Stimulated activated CD4-positive, alpha-beta T cell treated with anti-CD3 and anti-CD28 coated beads, Interleukin-1b, Interleukin-23, amount 100 ng/mL, for 48 hours (primary cell): Measurements from ENCODE around the gene NHS.
A peak's percentile ranks its signal among the peaks of the same experiment; 100 is the strongest.

Experiments
- DNase-seq: peaks from one replicate; pipeline ENCODE4 v3.0.0-alpha.2; 2020

The NHS gene

DNA sequence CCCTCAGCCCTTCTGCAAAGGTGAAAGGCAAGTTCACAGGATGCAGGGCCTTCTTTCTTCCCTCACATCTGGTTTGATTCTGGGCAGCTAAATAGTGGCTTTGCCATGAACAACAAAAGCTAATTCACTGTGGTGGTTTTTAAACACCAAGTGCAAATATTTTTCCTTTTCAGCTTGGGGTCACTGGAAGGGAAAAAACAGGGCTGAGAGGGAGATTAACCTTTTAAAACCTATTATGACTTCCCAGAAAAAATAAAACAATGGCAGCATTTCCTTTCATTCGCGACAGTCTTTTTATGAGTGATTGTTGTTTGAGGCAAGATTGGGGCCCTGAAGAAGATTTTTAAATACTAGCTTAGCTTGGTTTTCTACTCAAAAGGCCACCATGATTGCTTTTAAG is 258.5 kb downstream of the NHS start:
- no peak for DNase-seq

DNA sequence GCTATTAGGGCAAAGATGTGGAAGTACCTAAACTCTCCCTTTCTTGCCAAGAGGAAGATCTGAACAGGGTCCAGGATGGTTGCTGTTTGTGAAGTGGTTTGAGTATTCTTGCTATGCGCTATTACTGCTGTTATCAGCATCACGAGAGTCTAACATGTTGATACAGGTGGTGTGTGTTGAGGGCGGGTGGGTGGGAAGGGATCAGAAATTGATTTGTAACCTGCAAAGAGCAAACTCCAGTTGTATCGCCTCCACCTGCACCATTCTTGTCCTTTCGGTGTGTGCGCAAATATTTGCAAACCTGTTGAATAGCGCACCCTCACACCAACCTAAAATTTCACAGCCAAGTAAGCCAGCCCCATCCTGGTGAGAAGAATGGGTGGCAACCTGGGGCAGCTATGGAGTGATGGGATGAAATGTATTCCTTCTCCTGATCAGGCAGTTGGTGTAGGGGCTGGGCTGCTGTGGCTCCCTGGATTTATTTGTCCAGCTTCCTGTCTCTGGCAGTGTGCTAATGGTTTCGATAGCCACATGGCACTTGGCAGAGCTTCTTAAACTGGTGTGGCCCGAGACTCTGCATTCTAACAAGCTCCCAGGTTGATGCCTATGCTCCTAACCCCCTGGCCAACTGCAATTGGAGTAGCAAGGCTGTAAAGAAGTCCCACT is 259.7 kb downstream of the NHS start:
- no peak for DNase-seq

DNA sequence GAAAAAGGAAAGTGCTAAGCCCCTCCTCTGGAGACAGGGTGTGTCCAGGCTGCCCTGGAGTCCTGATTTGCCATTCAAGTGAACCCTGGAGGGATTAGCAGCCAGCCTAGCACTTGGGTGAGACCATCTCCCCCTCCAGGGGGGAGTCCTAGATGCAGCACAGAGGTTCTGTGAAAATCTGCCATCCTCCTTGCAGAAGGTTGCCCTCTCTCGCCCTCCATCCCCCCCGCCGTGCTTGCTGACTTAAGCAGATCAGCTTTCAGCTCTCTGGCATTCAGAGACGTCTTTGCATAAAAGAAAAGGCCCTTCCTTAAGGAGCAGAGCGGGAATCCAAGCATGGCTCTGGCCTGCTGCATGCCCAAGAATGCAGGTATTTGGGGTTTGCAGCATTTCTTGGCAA is 260.2 kb downstream of the NHS start:
- no peak for DNase-seq

- DNase-seq = no peak
Measured at GRCh38 chrX:17637235-17637634, 262.2 kb downstream of the NHS start.

GRCh38 chrX:17638731-17639130 is 263.7 kb downstream of the NHS start:
- no peak for DNase-seq

DNA sequence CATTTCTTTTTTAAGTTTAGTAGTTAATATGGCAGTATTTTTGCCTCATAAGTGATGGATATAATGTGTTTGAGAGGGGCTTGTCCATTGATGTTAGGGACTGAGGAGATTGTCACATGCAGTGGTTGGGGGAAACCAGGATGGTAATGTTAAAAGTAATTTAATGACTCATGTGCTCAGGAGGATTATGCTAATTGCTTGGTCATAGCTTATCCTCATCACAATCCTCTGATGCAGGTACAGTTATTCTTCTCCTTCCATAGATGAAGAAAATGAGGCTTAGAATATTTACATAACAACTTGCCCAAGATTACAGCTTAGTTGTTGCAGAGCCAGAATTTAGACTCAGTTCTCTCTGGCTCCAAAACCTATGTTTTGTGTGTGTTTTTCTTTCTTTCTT is 267.9 kb downstream of the NHS start:
- no peak for DNase-seq

GRCh38 chrX:17643528-17643927 is 268.5 kb downstream of the NHS start:
- no peak for DNase-seq

- no peak for DNase-seq
Measured at GRCh38 chrX:17644001-17644400, 269.0 kb downstream of the NHS start.

- DNase-seq = peak; percentile 54
Measured at GRCh38 chrX:17654116-17654515, 279.1 kb downstream of the NHS start.

DNA sequence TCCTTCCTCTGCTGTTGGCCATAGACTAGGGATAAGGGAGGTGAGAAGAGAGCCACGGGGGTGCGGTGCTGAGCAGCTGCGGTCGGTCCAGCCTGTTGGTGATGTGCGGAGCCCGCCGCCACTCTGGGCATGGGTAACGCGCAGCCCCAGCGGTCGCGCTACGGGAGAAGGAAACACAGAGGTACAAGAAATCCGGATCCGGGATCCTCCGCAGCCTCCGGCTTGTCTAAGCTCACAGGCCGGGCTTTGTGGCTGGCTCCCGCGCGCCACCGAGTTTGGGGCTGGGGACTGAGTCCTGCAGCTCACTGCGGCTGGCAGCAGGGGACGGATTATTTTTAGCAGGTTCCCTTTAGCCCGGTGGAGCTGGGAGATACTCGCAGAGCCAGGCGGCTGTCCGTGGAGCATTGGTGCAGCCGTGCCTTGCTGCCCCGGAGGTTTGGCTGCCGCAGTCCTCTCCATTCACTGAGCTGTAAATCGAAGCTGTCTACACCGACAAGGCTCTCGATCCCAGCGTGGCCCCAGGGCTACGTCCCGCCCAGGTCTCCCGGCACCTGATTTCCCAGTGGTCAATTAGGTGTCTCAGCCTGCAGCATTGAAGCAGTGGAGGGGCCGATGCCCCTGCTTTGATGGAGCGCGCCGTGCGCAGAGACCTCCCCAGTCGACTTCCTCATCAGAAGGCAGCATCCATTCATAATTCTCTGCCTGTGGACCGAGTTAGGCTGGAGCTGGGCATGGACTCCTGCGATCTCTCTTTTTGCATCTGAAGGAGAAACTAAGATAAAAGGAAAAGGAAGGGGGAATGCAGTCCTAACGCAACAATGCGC is 280.4 kb downstream of the NHS start:
- DNase-seq = peak; percentile 2

DNA sequence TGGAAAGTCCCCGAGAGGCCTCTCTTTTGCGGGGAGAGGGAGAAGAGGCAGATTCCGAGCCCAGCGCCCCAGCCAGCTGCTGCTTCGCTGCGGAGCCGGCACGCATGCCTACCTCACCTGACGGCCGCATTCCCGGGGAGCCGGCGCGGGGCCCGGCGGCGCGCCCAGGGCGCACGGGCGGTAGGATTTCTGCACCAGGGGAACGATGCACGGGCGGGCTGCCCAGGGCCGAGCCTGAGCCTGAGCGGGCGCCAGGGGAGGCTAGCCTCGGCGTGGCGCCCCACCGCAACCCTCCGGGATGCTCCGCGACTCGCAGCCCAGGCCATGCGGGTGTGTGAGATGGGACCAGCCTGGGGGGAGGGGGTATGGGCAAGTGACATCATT is 281.0 kb downstream of the NHS start:
- DNase-seq = no peak

DNA sequence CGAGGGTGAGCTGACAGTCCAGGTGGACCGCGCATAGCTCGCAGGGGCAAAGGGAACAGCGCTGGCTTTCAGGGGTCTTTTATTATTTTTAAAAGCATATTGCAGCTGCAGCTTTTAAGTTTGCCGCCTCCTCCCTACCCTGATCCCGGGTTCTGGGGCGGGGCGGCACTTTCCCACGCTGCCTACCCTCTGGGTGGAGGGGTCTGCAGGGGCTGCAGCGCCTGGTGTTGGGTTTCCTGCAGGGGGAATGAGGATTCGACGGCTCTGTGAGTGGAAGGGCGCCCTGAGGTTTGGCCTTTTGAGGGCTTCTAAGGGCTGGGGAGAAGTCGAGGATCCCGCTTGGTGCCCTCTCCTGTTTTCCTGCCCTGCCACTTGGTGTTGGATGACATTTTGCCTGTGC is 281.6 kb downstream of the NHS start:
- no peak for DNase-seq

DNA sequence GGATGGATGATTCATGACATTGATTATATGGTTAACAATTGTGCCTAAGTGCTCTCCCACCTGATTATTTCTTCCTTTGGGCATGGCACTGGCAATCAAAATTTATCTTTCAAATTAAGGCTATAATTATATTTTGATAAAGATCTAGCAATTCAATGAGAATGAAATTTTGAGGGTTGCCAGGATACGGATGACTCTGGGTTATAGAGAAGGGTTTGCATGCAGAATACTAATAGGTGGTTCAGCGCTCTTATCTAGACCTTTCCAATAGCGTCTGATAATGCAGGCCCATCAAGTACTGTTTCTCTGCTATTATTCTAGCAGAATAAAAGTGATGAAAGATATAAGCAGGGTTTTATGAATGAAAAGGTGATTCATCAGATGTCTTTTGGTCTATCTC is 287.4 kb downstream of the NHS start:
- no peak for DNase-seq

DNA sequence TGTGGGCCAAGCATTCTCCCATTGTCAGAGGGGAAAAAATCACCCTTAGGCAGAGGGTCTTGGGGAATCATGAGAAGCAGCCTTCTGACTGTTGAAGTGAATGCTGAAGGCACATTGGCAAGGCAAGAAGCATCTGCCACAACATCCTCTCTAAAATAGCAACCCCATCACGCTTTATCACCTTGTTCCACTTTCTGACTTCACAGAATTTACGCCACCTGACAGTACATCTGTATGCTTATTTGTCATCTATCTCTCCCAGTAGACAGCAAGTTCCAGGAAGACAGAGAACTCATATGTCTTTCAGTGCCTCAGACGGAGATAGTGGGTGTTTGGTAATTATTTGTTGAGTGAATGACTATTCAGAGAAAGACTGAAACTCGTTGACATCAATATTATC is 293.9 kb downstream of the NHS start:
- DNase-seq = no peak

DNA sequence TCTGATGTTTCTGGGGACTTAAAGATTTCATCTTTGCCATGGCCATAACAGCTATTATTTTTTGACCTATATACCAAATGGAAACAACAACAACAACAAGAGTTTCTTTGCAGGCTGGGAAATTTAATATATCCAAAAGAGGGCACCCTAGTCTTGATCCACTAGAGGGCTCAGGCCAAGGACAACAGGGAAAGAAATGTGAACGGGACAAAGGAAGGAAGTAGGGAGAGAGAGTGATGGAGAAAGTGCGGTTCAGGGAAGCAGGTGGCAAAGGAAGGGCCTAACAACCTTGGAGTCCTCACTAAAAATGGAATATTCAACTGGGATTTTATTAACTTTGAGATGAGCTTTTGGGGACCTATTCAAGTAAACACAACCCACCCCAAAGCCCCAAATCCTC is 294.5 kb downstream of the NHS start:
- DNase-seq = no peak

DNA sequence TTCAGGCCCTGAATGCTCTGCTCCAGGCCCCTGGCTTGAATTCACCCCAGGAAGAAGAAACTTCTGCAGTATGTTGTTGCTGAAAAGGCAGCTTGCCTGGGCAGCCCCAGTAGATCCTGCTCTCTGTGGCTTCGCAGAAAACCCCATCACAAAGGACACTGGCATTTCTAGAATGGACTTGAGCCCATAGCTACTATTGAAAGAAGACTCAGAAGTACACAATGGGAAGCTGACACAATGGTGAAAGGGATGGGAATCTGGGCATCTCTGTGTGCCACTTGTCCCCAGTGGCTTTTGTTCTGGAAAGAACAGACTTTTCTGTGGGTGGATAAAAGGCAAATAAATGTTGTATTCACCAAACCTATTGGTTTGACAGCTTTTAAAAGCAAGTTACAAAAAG is 294.9 kb downstream of the NHS start:
- no peak for DNase-seq

- no peak for DNase-seq
Measured at GRCh38 chrX:17670874-17671273, 295.9 kb downstream of the NHS start.

DNA sequence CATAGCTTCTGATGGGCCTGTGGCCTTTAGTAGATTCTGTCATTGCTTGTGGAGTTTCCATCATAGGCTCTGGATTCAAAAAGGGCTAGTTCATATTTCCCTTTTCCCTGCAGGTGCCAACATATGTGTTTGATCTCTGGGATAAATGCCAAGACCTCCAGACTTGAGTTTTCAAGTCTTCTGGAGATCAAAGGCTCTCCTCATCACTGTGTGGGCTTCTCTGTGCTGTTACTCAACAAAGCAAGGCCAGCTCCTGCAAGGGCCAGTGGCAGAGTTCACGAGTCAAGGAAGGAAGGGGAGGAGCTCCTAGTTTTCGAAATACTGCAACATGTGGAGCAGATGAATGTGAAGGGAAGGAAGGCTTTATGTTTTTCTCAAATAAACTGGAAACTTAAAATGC is 299.6 kb downstream of the NHS start:
- no peak for DNase-seq

DNA sequence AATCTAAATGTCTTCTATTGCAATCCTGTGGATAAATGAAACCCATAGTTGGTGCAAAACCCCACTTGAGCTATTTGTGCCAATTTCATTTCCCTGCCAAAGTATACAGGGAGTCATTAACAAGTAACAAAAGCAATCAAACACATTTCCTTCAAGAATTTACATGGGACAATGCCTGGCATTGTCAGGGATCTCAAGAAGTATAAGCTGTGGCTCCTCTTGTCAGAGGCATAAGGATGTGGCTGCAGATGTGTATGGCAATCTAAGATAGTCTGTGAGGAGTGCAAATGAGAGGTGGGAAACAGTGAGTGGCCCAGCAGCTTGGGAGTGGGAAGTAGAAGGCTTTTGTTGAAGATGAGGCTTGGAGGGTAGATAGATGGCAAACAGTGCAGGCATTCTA is 304.3 kb downstream of the NHS start:
- DNase-seq = no peak

- DNase-seq = no peak
Measured at GRCh38 chrX:17679820-17680219, 304.8 kb downstream of the NHS start.

- no peak for DNase-seq
Measured at GRCh38 chrX:17680732-17681413, 305.9 kb downstream of the NHS start.

GRCh38 chrX:17682259-17682658 is 307.3 kb downstream of the NHS start:
- no peak for DNase-seq

- DNase-seq = no peak
Measured at GRCh38 chrX:17685026-17685425, 310.0 kb downstream of the NHS start.

GRCh38 chrX:17687648-17688047 is 312.6 kb downstream of the NHS start:
- DNase-seq = no peak
